ENCODE measurements around the gene NUP43. TPM values are rescaled to one million over a fixed set of nuclear protein-coding genes. Genes with fewer than 3 reads are reported as not detected.

The NUP43 gene
- total and polyA plus RNA-seq, 12 donors: 10.0 to 34.3 (median 29.5) TPM

- no peak for TF ChIP-seq CTCF (IDR thresholded peaks at IDR 0.05)
- Histone ChIP-seq H3K27ac (peak overlapping the region in 3 of 10 donors; percentile 6 to 65 (median 14)), H3K27me3 (no peaks in the 10 kb centered on the region), H3K4me1 (peaks cover 0 to 14% (median 0%) of the 10 kb centered on the region in 9 donors), H3K36me3 (peaks cover 0 to 97% (median 0%) of the 10 kb centered on the region in 9 donors), H3K4me3 (no peak overlapping the region), H3K9me3 (no peaks in the 10 kb centered on the region)
- 32 to 45% methylated on average over 2 of the region's 2 CpGs for WGBS, 2 donors
- intact Hi-C loops (cut with DNase I): no loop called here
- DNase-seq: peak; percentile 6 to 12
- peak in 7 of 8 donors; percentile 47 to 88 (median 80) for ATAC-seq
Observed at GRCh38 chr6:149779644-149779963, 33.3 kb upstream of the NUP43 start.

GRCh38 chr6:149777624-149778023 lies 31.3 kb upstream of the NUP43 start:
- Histone ChIP-seq H3K27ac (no peak overlapping the region), H3K27me3 (no peaks in the 10 kb centered on the region), H3K4me1 (peaks cover 0 to 14% (median 0%) of the 10 kb centered on the region in 9 donors), H3K4me3 (no peak overlapping the region), H3K9me3 (no peaks in the 10 kb centered on the region), H3K36me3 (peaks cover 0 to 97% (median 18%) of the 10 kb centered on the region in 9 donors)
- no peak for TF ChIP-seq CTCF (IDR thresholded peaks at IDR 0.05)
- ATAC-seq: no peak
- intact Hi-C loops (cut with DNase I): no loop called here
- 92 to 100% methylated on average over 1 of the region's 1 CpG for WGBS, 2 donors
- DNase-seq: no peak

- intact Hi-C loops (cut with DNase I): no loop called here
- Histone ChIP-seq H3K27me3 (no peaks in the 10 kb centered on the region), H3K4me1 (peaks cover 0 to 5% (median 0%) of the 10 kb centered on the region in 9 donors), H3K9me3 (no peaks in the 10 kb centered on the region), H3K36me3 (peaks cover 0 to 76% (median 22%) of the 10 kb centered on the region in 9 donors), H3K4me3 (no peak overlapping the region), H3K27ac (peak overlapping the region in 6 of 10 donors; percentile 18 to 69 (median 42))
- TF ChIP-seq CTCF (IDR thresholded peaks at IDR 0.05): no peak
- ATAC-seq (peak in 1 of 8 donors; percentile 49), DNase-seq (no peak)
- WGBS, 2 donors: 77% methylated on average over 6 of the region's 6 CpGs
Observed at GRCh38 chr6:149771925-149772324, 25.6 kb upstream of the NUP43 start.

- DNase-seq: no peak
- Histone ChIP-seq H3K27ac (no peak overlapping the region), H3K36me3 (peaks cover 0 to 74% (median 25%) of the 10 kb centered on the region in 9 donors), H3K27me3 (no peaks in the 10 kb centered on the region), H3K9me3 (peaks cover 0 to 7% (median 2%) of the 10 kb centered on the region in 11 donors), H3K4me3 (no peak overlapping the region), H3K4me1 (peaks cover 0 to 13% (median 0%) of the 10 kb centered on the region in 9 donors)
- no peak for TF ChIP-seq CTCF (IDR thresholded peaks at IDR 0.05)
- WGBS, 2 donors: 97 to 98% methylated on average over 3 of the region's 3 CpGs
- ATAC-seq: no peak
- intact Hi-C loops (cut with DNase I): no loop called here
Observed at GRCh38 chr6:149771185-149771584, 24.9 kb upstream of the NUP43 start.

All from heart right ventricle (tissue), 16 donors.